GM18867 (cell line): ENCODE results near the gene GCK.
"Not testable (repeated sequence)": the region's sequence is repeated elsewhere in the genome, so short reads cannot be mapped to it uniquely, and the experiment has no call there.

ENCODE experiments used
- ATAC-seq: cut with Tn5 transposase; IDR thresholded peaks from one replicate; pipeline ENCODE4 v1.9.1; 2021; ENCODE audit warnings: mild to moderate bottlenecking, moderate library complexity; ENCODE audit not compliant: unreplicated experiment

GCK gene

GRCh38 chr7:44145969-44146911 is 43.0 kb downstream of the GCK start:
- ATAC-seq = no peak

GRCh38 chr7:44145479-44145968 is 43.7 kb downstream of the GCK start:
- ATAC-seq = no peak

- ATAC-seq = no peak
These were observed 44.2 kb downstream of the GCK start for GRCh38 chr7:44144968-44145478.

- no peak for ATAC-seq
These were observed 44.7 kb downstream of the GCK start for GRCh38 chr7:44144426-44144967.

GRCh38 chr7:44143646-44144250 is 45.5 kb downstream of the GCK start:
- ATAC-seq = no peak

GRCh38 chr7:44142028-44142427 is 47.2 kb downstream of the GCK start:
- no peak for ATAC-seq

- ATAC-seq = no peak
These were observed 47.9 kb downstream of the GCK start, which contains the start of gene MYL7 for GRCh38 chr7:44141221-44141850. Gene MYL7, minus strand, starts transcription at chr7:44141332. Its CDS starts 27 bp downstream, at chr7:44141305.

- no peak for ATAC-seq
These were observed 48.9 kb downstream of the GCK start for GRCh38 chr7:44140341-44140740.

- no peak for ATAC-seq
These were observed 49.8 kb downstream of the GCK start for GRCh38 chr7:44139311-44140010.

GRCh38 chr7:44138698-44139097 is 50.5 kb downstream of the GCK start:
- no peak for ATAC-seq

- no peak for ATAC-seq
These were observed 52.5 kb downstream of the GCK start for GRCh38 chr7:44136731-44137130.

GRCh38 chr7:44134943-44135628 is 54.2 kb downstream of the GCK start:
- no peak for ATAC-seq

- ATAC-seq = no peak
These were observed 55.9 kb downstream of the GCK start for GRCh38 chr7:44133295-44133694.

GRCh38 chr7:44132039-44132438 is 57.2 kb downstream of the GCK start:
- ATAC-seq = no peak

GRCh38 chr7:44131173-44132029 is 57.8 kb downstream of the GCK start:
- no peak for ATAC-seq

- no peak for ATAC-seq
These were observed 60.3 kb downstream of the GCK start for GRCh38 chr7:44128721-44129582.

GRCh38 chr7:44127161-44127560 is 62.1 kb downstream of the GCK start:
- ATAC-seq = no peak

GRCh38 chr7:44126574-44126973 is 62.7 kb downstream of the GCK start:
- ATAC-seq = not testable (repeated sequence)
